GM21786 (cell line): ENCODE results near the gene GMPR.
A peak's percentile ranks its signal among the peaks of the same experiment; 100 is the strongest.
"Not testable (repeated sequence)": the region's sequence is repeated elsewhere in the genome, so short reads cannot be mapped to it uniquely, and the experiment has no call there.

ENCODE experiments used
- ATAC-seq: cut with Tn5 transposase; IDR thresholded peaks from one replicate; pipeline ENCODE4 v1.9.1; 2021; ENCODE audit not compliant: unreplicated experiment

Gene GMPR

GRCh38 chr6:16225062-16225731 is 13.2 kb upstream of the GMPR start:
- ATAC-seq: not testable (repeated sequence)

GRCh38 chr6:16226117-16227047 is 12.0 kb upstream of the GMPR start:
- ATAC-seq: not testable (repeated sequence)

- no peak for ATAC-seq
Observed at GRCh38 chr6:16227048-16227562, 11.3 kb upstream of the GMPR start.

- ATAC-seq: no peak
Observed at GRCh38 chr6:16227605-16228004, 10.8 kb upstream of the GMPR start.

- no peak for ATAC-seq
Observed at GRCh38 chr6:16228043-16228442, 10.3 kb upstream of the GMPR start.

GRCh38 chr6:16228709-16229665 is 9.4 kb upstream of the GMPR start:
- ATAC-seq: no peak

GRCh38 chr6:16229700-16230099 is 8.7 kb upstream of the GMPR start:
- no peak for ATAC-seq

- ATAC-seq: no peak
Observed at GRCh38 chr6:16230953-16231352, 7.4 kb upstream of the GMPR start.

- ATAC-seq: no peak
Observed at GRCh38 chr6:16232086-16232485, 6.3 kb upstream of the GMPR start.

GRCh38 chr6:16236009-16236501 is 2.3 kb upstream of the GMPR start:
- no peak for ATAC-seq

GRCh38 chr6:16236631-16237199 is 1.7 kb upstream of the GMPR start:
- ATAC-seq: peak; percentile 56

GRCh38 chr6:16237242-16237641 is 1.1 kb upstream of the GMPR start:
- no peak for ATAC-seq

- no peak for ATAC-seq
Observed at GRCh38 chr6:16238963-16239797, 793 bp downstream of the GMPR start.

- no peak for ATAC-seq
Observed at GRCh38 chr6:16239798-16240123, 1.4 kb downstream of the GMPR start.

GRCh38 chr6:16240589-16241320 is 2.4 kb downstream of the GMPR start:
- ATAC-seq: no peak

- ATAC-seq: no peak
Observed at GRCh38 chr6:16241321-16241689, 2.9 kb downstream of the GMPR start.

GRCh38 chr6:16243055-16243454 is 4.7 kb downstream of the GMPR start:
- ATAC-seq: no peak

GRCh38 chr6:16243664-16244063 is 5.3 kb downstream of the GMPR start:
- ATAC-seq: no peak

GRCh38 chr6:16244446-16244845 is 6.1 kb downstream of the GMPR start:
- ATAC-seq: no peak
